Endothelial cell of umbilical vein (primary cell): ENCODE measurements around the gene BCL3. TPM values are rescaled to one million over a fixed set of nuclear protein-coding genes. Genes with fewer than 3 reads are reported as not detected.

ENCODE experiments used
- BruUV-seq: library from RNA; stranded (reverse); fragments of 400-500 nt; replicated peaks from 2 replicates; lab custom pipeline; 2021; lab: Mats Ljungman, UMichigan
- CTCF ChIA-PET: fragments of 300-600, 350-600 bp; sonication (Branson Sonifier 250); formaldehyde crosslinking; loops from one replicate; lab custom pipeline; 2021; ENCODE audit warnings: antibody characterized with exemption, inconsistent platforms; lab: Charles Lee
- POLR2A ChIA-PET: fragments of 300-600, 350-600 bp; sonication (Branson Sonifier 250); formaldehyde crosslinking; loops from one replicate; lab custom pipeline; 2021; ENCODE audit warnings: antibody characterized with exemption, inconsistent platforms; lab: Charles Lee
- DNase-seq: peaks from one replicate; pipeline ENCODE4 v3.0.0-alpha.2; 2011; ENCODE audit warnings: low read depth, low spot score
- FAIRE-seq: peaks from 2 replicates; lab custom pipeline; 2011; peaks lifted over from hg19 to GRCh38; lab: Jason Lieb, UNC
- H2AFZ ChIP-seq: 2 replicates; pipeline ENCODE4 v1.6.0; 2012; ENCODE audit warnings: low read depth, low read length, control low read depth, inconsistent platforms
- H3K27ac ChIP-seq: 2 replicates; pipeline ENCODE4 v1.5.1; 2011; ENCODE audit warnings: low read depth, mild to moderate bottlenecking, control low read depth, low read length, moderate library complexity; ENCODE audit not compliant: insufficient read depth
- H3K27me3 ChIP-seq, 2 experiments: 2 replicates each; pipeline versions ENCODE4 v1.6.0 to v1.6.1; 2011; ENCODE audit warnings: low read length in 2 of 2, mixed read lengths in 1 of 2; ENCODE audit not compliant: control insufficient read depth in 2 of 2, insufficient read depth in 2 of 2
- H3K36me3 ChIP-seq, 2 experiments: 2 replicates in 1 of 2; 3 replicates in 1 of 2; pipeline ENCODE4 v1.5.1; 2011; ENCODE audit warnings: low read length in 2 of 2, mild to moderate bottlenecking in 1 of 2, moderate library complexity in 1 of 2; ENCODE audit not compliant: control insufficient read depth in 2 of 2, insufficient read depth in 2 of 2; ENCODE audit errors: extremely low read depth in 1 of 2
- H3K4me1 ChIP-seq: 3 replicates; pipeline ENCODE4 v1.5.1; 2011; ENCODE audit warnings: mild to moderate bottlenecking, low read length; ENCODE audit not compliant: control insufficient read depth, insufficient read depth; ENCODE audit errors: extremely low read depth
- H3K4me2 ChIP-seq: 2 replicates; pipeline ENCODE4 v1.6.1; 2011; ENCODE audit warnings: low read length, control low read depth, mixed read lengths; ENCODE audit not compliant: insufficient read depth
- H3K4me3 ChIP-seq, 3 experiments: fragments of 200-600 bp in 1 of 3; sonication (generic), shearing (Covaris generic) in 1 of 3; replicated peaks in 1 of 3; 2 replicates each; pipeline ENCODE4 v1.5.1; 2011 to 2016; ENCODE audit warnings: control low read depth in 3 of 3, low read length in 3 of 3, mild to moderate bottlenecking in 2 of 3, inconsistent platforms in 1 of 3, low read depth in 1 of 3, moderate library complexity in 1 of 3; ENCODE audit not compliant: insufficient read depth in 1 of 3
- H3K79me2 ChIP-seq: 2 replicates; pipeline ENCODE4 v1.6.0; 2012; ENCODE audit warnings: low read length, inconsistent platforms; ENCODE audit not compliant: control insufficient read depth, insufficient read depth
- H3K9ac ChIP-seq: replicated peaks from 2 replicates; pipeline ENCODE3; 2011; ENCODE audit warnings: low read length, control low read depth; ENCODE audit not compliant: insufficient read depth; ENCODE audit errors: extremely low read depth
- H3K9me1 ChIP-seq: replicated peaks from 3 replicates; pipeline ENCODE4 v1.6.0; 2011; ENCODE audit warnings: mild to moderate bottlenecking, low read length; ENCODE audit not compliant: control insufficient read depth, insufficient read depth; ENCODE audit errors: extremely low read depth
- H3K9me3 ChIP-seq: replicated peaks from 2 replicates; pipeline ENCODE4 v1.5.1; 2012; ENCODE audit warnings: low read length, inconsistent platforms; ENCODE audit not compliant: control insufficient read depth, insufficient read depth
- H4K20me1 ChIP-seq: replicated peaks from 2 replicates; pipeline ENCODE3; 2011; ENCODE audit warnings: mild to moderate bottlenecking, low read length; ENCODE audit not compliant: control insufficient read depth, insufficient read depth; ENCODE audit errors: extremely low read depth
- FOS ChIP-seq: IDR thresholded peaks from 2 replicates; pipeline ENCODE4 v1.6.1; 2011; ENCODE audit warnings: mild to moderate bottlenecking, low read length, moderate library complexity, borderline replicate concordance; ENCODE audit not compliant: insufficient read depth
- JUN ChIP-seq: IDR thresholded peaks from 2 replicates; pipeline ENCODE4 v1.6.1; 2011; ENCODE audit warnings: borderline replicate concordance, low read depth; ENCODE audit not compliant: insufficient read length, insufficient read depth
- dilution Hi-C: fragments of 300-500 bp; cut with MboI; formaldehyde crosslinking; loops from one replicate; pipeline ENCODE4 v1.15.0; 2019; ENCODE audit warnings: low sequenced_read_pairs; ENCODE audit not compliant: extremely low pct_ligation_motif_present
- intact Hi-C: fragments of 100-400 bp; cut with micrococcal nuclease; formaldehyde crosslinking; loops from one replicate; pipeline ENCODE4 v1.10.0; 2022
- polyA plus RNA-seq, 4 experiments: library from polyadenylated mRNA; depleted of rRNA in 3 of 4; stranded (reverse) in 3 of 4; unstranded in 1 of 4; fragments of >200 nt; gene quantifications; 2 replicates each; pipeline versions ENCODE4 v1.2.1 to v1.2.3, GENCODE V29; 2011 to 2012; ENCODE audit warnings: missing spikeins in 1 of 4
- total RNA-seq: library from RNA; stranded (reverse); gene quantifications from 2 replicates; pipeline ENCODE4 v1.2.3, GENCODE V29; 2021
- TF ChIP-seq, protein P1 (sequence below), 2 donors: IDR thresholded peaks; 1 replicate in 1 of 2; 2 replicates in 1 of 2; pipeline ENCODE4 v1.5.1; 2011; ENCODE audit warnings: low read length in 2 of 2, mild to moderate bottlenecking in 2 of 2, moderate library complexity in 2 of 2, control low read depth in 1 of 2, inconsistent platforms in 1 of 2, low read depth in 1 of 2; ENCODE audit not compliant: insufficient read depth in 1 of 2; ENCODE audit errors: extremely low read depth in 1 of 2

BCL3 gene
- total and polyA plus RNA-seq, 2 donors (not counting 3 experiments of a cell fraction or from before 2014, with no cell fraction given): 11.0 to 26.9 TPM

- Histone ChIP-seq H3K9me3 (no peaks in the 10 kb centered on the region), H3K9ac (no peak overlapping the region), H3K4me1 (no peaks in the 10 kb centered on the region), H2AFZ (no peak overlapping the region), H3K27me3 (no peaks in the 10 kb centered on the region), H3K9me1 (no peaks in the 10 kb centered on the region), H3K4me2 (no peak overlapping the region), H3K79me2 (no peaks in the 10 kb centered on the region), H4K20me1 (no peaks in the 10 kb centered on the region), H3K27ac (no peak overlapping the region), H3K36me3 (no peaks in the 10 kb centered on the region), H3K4me3 (no peak overlapping the region)
- TF ChIP-seq FOS (no peak), JUN (no peak)
- ChIA-PET POLR2A (no interaction called here), CTCF (interaction anchor here (1.4 to 15.8 kb wide), 4 partner anchors 11 to 160 kb away, joined by 4 to 688 read pairs (median 5); partner anchors contain the start of gene CBLC)
- dilution Hi-C loops: no loop called here
- no TSS peak for BruUV-seq
- FAIRE-seq (no peak), DNase-seq (no peak)
- intact Hi-C loops: no loop called here
Measured at GRCh38 chr19:44731081-44731480, 17.4 kb upstream of the BCL3 start.

- H3K9me3 ChIP-seq: no peaks in the 10 kb centered on the region
- H2AFZ ChIP-seq: no peak overlapping the region
- no peak overlapping the region for H3K4me2 ChIP-seq
- BruUV-seq: no TSS peak
- no peak for TF ChIP-seq JUN
- TF ChIP-seq, protein P1, sequence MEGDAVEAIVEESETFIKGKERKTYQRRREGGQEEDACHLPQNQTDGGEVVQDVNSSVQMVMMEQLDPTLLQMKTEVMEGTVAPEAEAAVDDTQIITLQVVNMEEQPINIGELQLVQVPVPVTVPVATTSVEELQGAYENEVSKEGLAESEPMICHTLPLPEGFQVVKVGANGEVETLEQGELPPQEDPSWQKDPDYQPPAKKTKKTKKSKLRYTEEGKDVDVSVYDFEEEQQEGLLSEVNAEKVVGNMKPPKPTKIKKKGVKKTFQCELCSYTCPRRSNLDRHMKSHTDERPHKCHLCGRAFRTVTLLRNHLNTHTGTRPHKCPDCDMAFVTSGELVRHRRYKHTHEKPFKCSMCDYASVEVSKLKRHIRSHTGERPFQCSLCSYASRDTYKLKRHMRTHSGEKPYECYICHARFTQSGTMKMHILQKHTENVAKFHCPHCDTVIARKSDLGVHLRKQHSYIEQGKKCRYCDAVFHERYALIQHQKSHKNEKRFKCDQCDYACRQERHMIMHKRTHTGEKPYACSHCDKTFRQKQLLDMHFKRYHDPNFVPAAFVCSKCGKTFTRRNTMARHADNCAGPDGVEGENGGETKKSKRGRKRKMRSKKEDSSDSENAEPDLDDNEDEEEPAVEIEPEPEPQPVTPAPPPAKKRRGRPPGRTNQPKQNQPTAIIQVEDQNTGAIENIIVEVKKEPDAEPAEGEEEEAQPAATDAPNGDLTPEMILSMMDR (IDR thresholded peaks at IDR 0.05; ENCODE audit: extremely low read depth in 1 of 2, insufficient read depth in 1 of 2, low read depth in 1 of 2, low read length in 2 of 2): no peak
- no peaks in the 10 kb centered on the region for H3K4me1 ChIP-seq
- H3K36me3 ChIP-seq: no peaks in the 10 kb centered on the region
- H3K9ac ChIP-seq: no peak overlapping the region
- no peak overlapping the region for H3K27ac ChIP-seq
- H4K20me1 ChIP-seq: no peaks in the 10 kb centered on the region
- no peaks in the 10 kb centered on the region for H3K79me2 ChIP-seq
- dilution Hi-C loops: no loop called here
- no peak overlapping the region for H3K4me3 ChIP-seq
- FAIRE-seq: no peak
- ChIA-PET CTCF (interaction anchor here (1.4 to 15.8 kb wide), 4 partner anchors 10 to 161 kb away, joined by 4 to 688 read pairs (median 5); partner anchors contain the start of gene CBLC), POLR2A (no interaction called here)
- H3K27me3 ChIP-seq: no peaks in the 10 kb centered on the region
- intact Hi-C loops: no loop called here
- no peaks in the 10 kb centered on the region for H3K9me1 ChIP-seq
- DNase-seq: no peak
Measured at GRCh38 chr19:44731622-44732021, 16.9 kb upstream of the BCL3 start.
